RWPE2 (cell line): ENCODE measurements around the gene PAQR5.

Source experiments
- ATAC-seq: fragments of 200-7000 bp; cut with Tn5 transposase; 3 replicates; pipeline ENCODE4 v1.9.1; 2021; ENCODE audit warnings: low read depth
- DNase-seq: peaks from one replicate; pipeline ENCODE4 v3.0.0-alpha.2; 2020; ENCODE audit warnings: low spot score
- H3K27ac ChIP-seq: fragments of 450-650 bp; 2 replicates; pipeline ENCODE4 v1.5.1; 2017; ENCODE audit warnings: mild to moderate bottlenecking; ENCODE audit not compliant: poor library complexity, severe bottlenecking
- H3K27me3 ChIP-seq: fragments of 250-450 bp; sonication (Bioruptor Pico); 2 replicates; pipeline ENCODE4 v1.5.1; 2021; ENCODE audit warnings: mild to moderate bottlenecking, moderate library complexity; ENCODE audit not compliant: insufficient read depth, poor library complexity, severe bottlenecking
- H3K36me3 ChIP-seq: fragments of 250-450 bp; sonication (Bioruptor Pico); 2 replicates; pipeline ENCODE4 v1.5.1; 2020; ENCODE audit warnings: low read depth, mild to moderate bottlenecking, moderate library complexity
- H3K4me1 ChIP-seq: fragments of 250-450 bp; sonication (Bioruptor Pico); 2 replicates; pipeline ENCODE4 v1.5.1; 2021; ENCODE audit warnings: mild to moderate bottlenecking, moderate library complexity; ENCODE audit not compliant: insufficient read depth, poor library complexity, severe bottlenecking
- H3K4me3 ChIP-seq: fragments of 250-450 bp; sonication (Bioruptor Pico); 2 replicates; pipeline ENCODE4 v1.5.1; 2021; ENCODE audit warnings: mild to moderate bottlenecking, moderate library complexity; ENCODE audit not compliant: severe bottlenecking
- H3K9me3 ChIP-seq: fragments of 250-450 bp; sonication (Bioruptor Pico); 2 replicates; pipeline ENCODE4 v1.5.1; 2021; ENCODE audit warnings: mild to moderate bottlenecking, moderate library complexity; ENCODE audit not compliant: severe bottlenecking
- CTCF ChIP-seq: fragments of 450-650 bp; IDR thresholded peaks from one replicate; pipeline ENCODE4 v1.5.1; 2017; ENCODE audit warnings: mild to moderate bottlenecking, moderate library complexity; ENCODE audit not compliant: poor library complexity, severe bottlenecking

Gene PAQR5

DNA sequence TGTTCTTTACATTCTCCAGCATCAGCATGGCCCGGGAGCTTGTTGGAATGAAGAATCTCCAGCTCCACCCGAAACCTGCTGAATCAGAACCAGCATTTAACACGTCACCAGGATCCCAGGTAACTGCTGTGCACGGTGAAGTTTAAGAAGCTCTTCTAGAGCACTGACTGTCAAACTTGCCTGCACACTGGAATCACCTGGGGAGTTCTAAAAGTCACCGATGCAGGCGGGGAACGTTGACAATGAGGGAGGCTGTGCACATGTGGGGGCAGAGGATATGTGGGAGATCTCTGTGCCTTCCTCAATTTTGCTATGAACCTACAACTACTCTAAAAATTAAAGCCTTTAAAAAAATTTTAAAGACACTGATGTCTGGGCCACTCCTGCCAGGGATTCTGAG lies 19.1 kb upstream of the PAQR5 start:
- H3K4me1 ChIP-seq, result no peaks in the 10 kb centered on the region
- H3K4me3 ChIP-seq, result no peak overlapping the region
- no peaks in the 10 kb centered on the region for H3K27me3 ChIP-seq
- DNase-seq (no peak), ATAC-seq (no peak)
- H3K36me3 ChIP-seq, result no peaks in the 10 kb centered on the region
- TF ChIP-seq CTCF, result no peak
- H3K9me3 ChIP-seq, result no peaks in the 10 kb centered on the region
- no peak overlapping the region for H3K27ac ChIP-seq

GRCh38 chr15:69280783-69281182 lies 17.9 kb upstream of the PAQR5 start:
- TF ChIP-seq CTCF, result no peak
- no peak for DNase-seq
- no peaks in the 10 kb centered on the region for H3K9me3 ChIP-seq
- no peak overlapping the region for H3K27ac ChIP-seq
- ATAC-seq, result no peak
- no peaks in the 10 kb centered on the region for H3K4me1 ChIP-seq
- H3K27me3 ChIP-seq, result no peaks in the 10 kb centered on the region
- H3K4me3 ChIP-seq, result no peak overlapping the region
- no peaks in the 10 kb centered on the region for H3K36me3 ChIP-seq

- ATAC-seq, result no peak
- no peak overlapping the region for H3K4me3 ChIP-seq
Measured at GRCh38 chr15:69282104-69282743, 16.5 kb upstream of the PAQR5 start.

DNA sequence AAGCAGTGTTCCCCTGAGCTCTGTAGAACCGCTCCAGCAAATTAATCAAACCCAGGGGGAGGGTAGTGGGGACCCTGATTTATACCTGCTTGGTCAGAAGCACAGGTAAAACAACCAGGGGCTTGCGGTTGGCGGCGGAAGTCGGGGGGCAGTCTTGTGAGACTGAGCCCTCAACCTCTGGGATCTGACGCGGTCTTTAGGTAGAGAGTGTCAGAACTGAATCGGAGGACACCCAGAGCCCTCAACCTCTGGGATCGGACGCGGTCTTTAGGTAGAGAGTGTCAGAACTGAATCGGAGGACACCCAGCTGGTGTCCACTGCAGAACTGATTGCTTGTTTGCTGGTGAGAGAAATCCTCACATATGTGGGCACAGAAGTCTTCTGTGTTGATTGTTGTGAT lies 12.9 kb upstream of the PAQR5 start:
- no peak overlapping the region for H3K4me3 ChIP-seq
- no peaks in the 10 kb centered on the region for H3K27me3 ChIP-seq
- no peak for TF ChIP-seq CTCF
- H3K9me3 ChIP-seq, result no peaks in the 10 kb centered on the region
- ATAC-seq (no peak), DNase-seq (no peak)
- no peak overlapping the region for H3K27ac ChIP-seq
- no peaks in the 10 kb centered on the region for H3K36me3 ChIP-seq
- peaks cover 14% of the 10 kb centered on the region for H3K4me1 ChIP-seq

More at GRCh38 chr15:69282104-69282743, 16.5 kb upstream of the PAQR5 start:
- no peak for DNase-seq
- no peaks in the 10 kb centered on the region for H3K27me3 ChIP-seq
- no peaks in the 10 kb centered on the region for H3K36me3 ChIP-seq
- H3K4me1 ChIP-seq, result no peaks in the 10 kb centered on the region
- TF ChIP-seq CTCF, result no peak
- H3K27ac ChIP-seq, result no peak overlapping the region
- H3K9me3 ChIP-seq, result no peaks in the 10 kb centered on the region

GRCh38 chr15:69288011-69288410 lies 10.7 kb upstream of the PAQR5 start:
- H3K27me3 ChIP-seq, result no peaks in the 10 kb centered on the region
- H3K9me3 ChIP-seq, result no peaks in the 10 kb centered on the region
- DNase-seq, result no peak
- no peak for TF ChIP-seq CTCF
- H3K27ac ChIP-seq, result no peak overlapping the region
- peaks cover 14% of the 10 kb centered on the region for H3K4me1 ChIP-seq
- no peak overlapping the region for H3K4me3 ChIP-seq
- no peak for ATAC-seq
- H3K36me3 ChIP-seq, result no peaks in the 10 kb centered on the region
